ENCODE results near the gene LIN7B. TPM values are rescaled to one million over a fixed set of nuclear protein-coding genes. Genes with fewer than 3 reads are reported as not detected.

The LIN7B gene
- total and polyA plus RNA-seq, 9 of the 15 experiments (the other 6 are each of a cell fraction or from before 2014, with no cell fraction given), result 0.89 to 15.7 (median 4.0) TPM

GRCh38 chr19:49155005-49155819 is 41.0 kb downstream of the LIN7B start, which contains the start of gene HRC (continued):
- no peak for TF ChIP-seq GABPB2 (CRISPR knock-in tag; conservative IDR thresholded peaks at IDR 0.05)
- no peak for TF ChIP-seq ZNF431 (CRISPR knock-in tag; IDR thresholded peaks at IDR 0.05)
- TF ChIP-seq MEF2D (tag; conservative IDR thresholded peaks at IDR 0.05; ENCODE audit: low read depth), result peak; percentile 26; the same call in 1 of the 2 replicates
- no peak for TF ChIP-seq NCOA4 (IDR thresholded peaks at IDR 0.05; ENCODE audit: partially characterized antibody)
- TF ChIP-seq EP400 (IDR thresholded peaks at IDR 0.05), result peak; percentile 85; the same call in 1 of the 2 replicates
- TF ChIP-seq ZNF347 (CRISPR knock-in tag; IDR thresholded peaks at IDR 0.05; ENCODE audit: low read depth), result no peak
- TF ChIP-seq, protein P1, sequence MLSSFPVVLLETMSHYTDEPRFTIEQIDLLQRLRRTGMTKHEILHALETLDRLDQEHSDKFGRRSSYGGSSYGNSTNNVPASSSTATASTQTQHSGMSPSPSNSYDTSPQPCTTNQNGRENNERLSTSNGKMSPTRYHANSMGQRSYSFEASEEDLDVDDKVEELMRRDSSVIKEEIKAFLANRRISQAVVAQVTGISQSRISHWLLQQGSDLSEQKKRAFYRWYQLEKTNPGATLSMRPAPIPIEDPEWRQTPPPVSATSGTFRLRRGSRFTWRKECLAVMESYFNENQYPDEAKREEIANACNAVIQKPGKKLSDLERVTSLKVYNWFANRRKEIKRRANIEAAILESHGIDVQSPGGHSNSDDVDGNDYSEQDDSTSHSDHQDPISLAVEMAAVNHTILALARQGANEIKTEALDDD (IDR thresholded peaks at IDR 0.05), result no peak
- TF ChIP-seq ARHGAP35 (IDR thresholded peaks at IDR 0.05; ENCODE audit: partially characterized antibody), result no peak
- TF ChIP-seq MAZ (CRISPR knock-in tag; conservative IDR thresholded peaks at IDR 0.05 in 1 of 2, IDR thresholded peaks at IDR 0.05 in 1 of 2), result peak; percentile 39 to 71; a peak in 2 of 4 replicates
- TF ChIP-seq ZBTB12 (CRISPR knock-in tag; IDR thresholded peaks at IDR 0.05), result no peak
- no peak for TF ChIP-seq ZNF146 (CRISPR knock-in tag; IDR thresholded peaks at IDR 0.05; ENCODE audit: unreplicated experiment)
- no peak for TF ChIP-seq ZNF23 (CRISPR knock-in tag; IDR thresholded peaks at IDR 0.05)
- TF ChIP-seq HMGXB4 (CRISPR knock-in tag; IDR thresholded peaks at IDR 0.05), result no peak
- no peak for TF ChIP-seq RBM25 (IDR thresholded peaks at IDR 0.05; ENCODE audit: low read depth, low read length, severe bottlenecking)
- no peak for TF ChIP-seq SRSF9 (IDR thresholded peaks at IDR 0.05; ENCODE audit: borderline replicate concordance, low read depth, low read length)
